GM10266 (cell line): ENCODE data around the gene CYP2W1.

ENCODE experiments used
- DNase-seq: peaks from one replicate; pipeline ENCODE4 v3.0.0; 2012; ENCODE audit errors: extremely low spot score
- CTCF ChIP-seq: IDR thresholded peaks from 2 replicates; pipeline ENCODE4 v1.5.1; 2012; ENCODE audit warnings: mild to moderate bottlenecking, low read depth; ENCODE audit not compliant: control insufficient read depth, insufficient read depth; ENCODE audit errors: missing control alignments

The CYP2W1 gene

GRCh38 chr7:1024876-1025742, 42.1 kb downstream of the CYP2W1 start:
- no peak for TF ChIP-seq CTCF
- DNase-seq = no peak

DNA sequence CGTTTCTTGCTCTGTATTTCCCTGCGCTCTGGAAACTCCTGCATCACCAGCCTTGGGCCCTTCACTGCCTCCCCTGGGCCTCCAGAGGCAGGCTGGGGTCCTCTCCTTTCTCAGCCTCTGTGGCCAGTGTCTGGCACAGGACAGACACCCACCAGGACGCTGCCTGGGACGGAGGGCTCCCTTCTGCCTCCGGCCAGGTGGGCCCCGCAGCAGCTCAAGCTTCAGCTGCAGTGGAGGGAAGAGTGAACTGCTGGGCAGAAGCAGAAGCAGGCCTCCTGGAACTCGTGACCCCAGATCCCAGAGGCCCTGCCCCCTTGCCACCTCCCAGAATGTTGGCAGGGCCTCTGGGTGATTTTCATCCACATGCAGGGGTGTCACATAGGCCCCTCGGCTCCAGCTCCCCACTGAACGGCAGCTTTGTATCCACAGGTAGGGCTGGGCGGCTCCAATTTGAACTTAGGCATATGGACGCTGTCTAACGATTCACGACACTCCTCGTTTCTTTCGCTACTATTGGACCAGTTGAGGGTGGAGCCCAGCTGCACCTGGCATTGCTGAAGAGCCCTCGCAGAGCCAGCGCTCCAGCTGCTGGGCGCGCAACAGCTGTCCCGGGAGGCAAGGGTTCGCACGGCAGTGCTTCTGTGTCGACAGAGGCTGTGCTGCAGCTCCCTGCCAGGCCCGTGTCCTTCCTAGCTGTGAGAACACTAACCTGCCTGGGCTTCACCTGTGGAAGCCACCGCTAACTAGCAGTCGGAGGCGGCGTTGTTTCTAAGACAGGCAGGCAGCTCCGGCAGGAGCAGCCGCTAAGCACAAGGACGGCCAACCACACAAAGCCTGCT, 43.0 kb downstream of the CYP2W1 start:
- no peak for DNase-seq
- no peak for TF ChIP-seq CTCF

DNA sequence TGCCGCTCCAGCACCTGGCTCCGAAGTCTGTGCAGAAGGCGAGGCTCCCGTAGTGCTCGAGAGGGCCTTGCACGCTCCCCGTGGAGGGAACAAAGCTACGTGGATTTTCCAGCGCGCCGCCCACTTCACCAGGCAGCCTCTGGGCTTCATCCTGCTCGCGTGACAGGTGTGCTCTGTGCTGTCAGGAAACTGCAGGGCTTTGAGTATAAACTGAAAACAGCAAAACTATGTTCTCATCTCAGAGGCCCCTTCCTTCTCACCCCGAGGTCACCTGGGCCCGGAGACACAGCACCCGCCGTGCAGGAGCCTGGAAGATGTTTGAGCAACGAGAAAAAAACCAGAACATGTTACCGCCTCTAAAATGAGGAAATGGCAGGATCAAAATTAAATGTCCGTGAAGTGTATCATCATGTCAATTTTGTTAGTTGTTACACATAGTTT, 43.8 kb downstream of the CYP2W1 start:
- no peak for DNase-seq
- no peak for TF ChIP-seq CTCF

- DNase-seq = no peak
- no peak for TF ChIP-seq CTCF
Measured at GRCh38 chr7:1027242-1028043, 44.5 kb downstream of the CYP2W1 start.

- peak; percentile 99 for DNase-seq
Measured at GRCh38 chr7:1028044-1028770, 45.2 kb downstream of the CYP2W1 start.

More at GRCh38 chr7:1028044-1028770, 45.2 kb downstream of the CYP2W1 start:
- TF ChIP-seq CTCF = no peak
